HG03025 (cell line): ENCODE data around the gene CCSER1.
A peak's percentile ranks its signal among the peaks of the same experiment; 100 is the strongest.
"Not testable (repeated sequence)": the region's sequence is repeated elsewhere in the genome, so short reads cannot be mapped to it uniquely, and the experiment has no call there.

ENCODE experiments used
- ATAC-seq: cut with Tn5 transposase; IDR thresholded peaks from one replicate; pipeline ENCODE4 v1.9.1; 2021; ENCODE audit warnings: mild to moderate bottlenecking, moderate library complexity; ENCODE audit not compliant: unreplicated experiment, low FRiP score

The CCSER1 gene

GRCh38 chr4:90876296-90876695 is 749.1 kb downstream of the CCSER1 start:
- ATAC-seq = no peak

GRCh38 chr4:90883519-90883918 is 756.3 kb downstream of the CCSER1 start:
- ATAC-seq = no peak

GRCh38 chr4:90888571-90888970 is 761.4 kb downstream of the CCSER1 start:
- no peak for ATAC-seq

- no peak for ATAC-seq
Measured at GRCh38 chr4:90889171-90889570, 762.0 kb downstream of the CCSER1 start.

GRCh38 chr4:90903413-90903812 is 776.2 kb downstream of the CCSER1 start:
- not testable (repeated sequence) for ATAC-seq

- ATAC-seq = no peak
Measured at GRCh38 chr4:90904021-90904420, 776.8 kb downstream of the CCSER1 start.

- no peak for ATAC-seq
Measured at GRCh38 chr4:90906239-90906638, 779.0 kb downstream of the CCSER1 start.

- not testable (repeated sequence) for ATAC-seq
Measured at GRCh38 chr4:90911724-90912434, 784.7 kb downstream of the CCSER1 start.

- no peak for ATAC-seq
Measured at GRCh38 chr4:90922174-90922573, 795.0 kb downstream of the CCSER1 start.

- no peak for ATAC-seq
Measured at GRCh38 chr4:90926957-90927356, 799.8 kb downstream of the CCSER1 start.

- no peak for ATAC-seq
Measured at GRCh38 chr4:90943311-90943710, 816.1 kb downstream of the CCSER1 start.

GRCh38 chr4:90946945-90947344 is 819.8 kb downstream of the CCSER1 start:
- ATAC-seq = no peak

GRCh38 chr4:90950385-90950841 is 823.2 kb downstream of the CCSER1 start:
- ATAC-seq = no peak

- no peak for ATAC-seq
Measured at GRCh38 chr4:90951037-90951436, 823.8 kb downstream of the CCSER1 start.

GRCh38 chr4:90958256-90958895 is 831.2 kb downstream of the CCSER1 start:
- ATAC-seq = no peak

GRCh38 chr4:90960433-90960832 is 833.2 kb downstream of the CCSER1 start:
- peak; percentile 51 for ATAC-seq

GRCh38 chr4:90960840-90961239 is 833.6 kb downstream of the CCSER1 start:
- peak; percentile 35 for ATAC-seq

GRCh38 chr4:90970021-90970420 is 842.8 kb downstream of the CCSER1 start:
- no peak for ATAC-seq

GRCh38 chr4:90977726-90978125 is 850.5 kb downstream of the CCSER1 start:
- ATAC-seq = no peak

- no peak for ATAC-seq
Measured at GRCh38 chr4:90979556-90979955, 852.4 kb downstream of the CCSER1 start.

- ATAC-seq = no peak
Measured at GRCh38 chr4:90982813-90983212, 855.6 kb downstream of the CCSER1 start.

GRCh38 chr4:90990284-90990683 is 863.1 kb downstream of the CCSER1 start:
- ATAC-seq = no peak
